GM21367 (cell line): Measurements from ENCODE around the gene AFAP1.

Experiments used
- ATAC-seq: cut with Tn5 transposase; IDR thresholded peaks from one replicate; pipeline ENCODE4 v1.9.1; 2021; ENCODE audit not compliant: unreplicated experiment

AFAP1 gene, protein sequence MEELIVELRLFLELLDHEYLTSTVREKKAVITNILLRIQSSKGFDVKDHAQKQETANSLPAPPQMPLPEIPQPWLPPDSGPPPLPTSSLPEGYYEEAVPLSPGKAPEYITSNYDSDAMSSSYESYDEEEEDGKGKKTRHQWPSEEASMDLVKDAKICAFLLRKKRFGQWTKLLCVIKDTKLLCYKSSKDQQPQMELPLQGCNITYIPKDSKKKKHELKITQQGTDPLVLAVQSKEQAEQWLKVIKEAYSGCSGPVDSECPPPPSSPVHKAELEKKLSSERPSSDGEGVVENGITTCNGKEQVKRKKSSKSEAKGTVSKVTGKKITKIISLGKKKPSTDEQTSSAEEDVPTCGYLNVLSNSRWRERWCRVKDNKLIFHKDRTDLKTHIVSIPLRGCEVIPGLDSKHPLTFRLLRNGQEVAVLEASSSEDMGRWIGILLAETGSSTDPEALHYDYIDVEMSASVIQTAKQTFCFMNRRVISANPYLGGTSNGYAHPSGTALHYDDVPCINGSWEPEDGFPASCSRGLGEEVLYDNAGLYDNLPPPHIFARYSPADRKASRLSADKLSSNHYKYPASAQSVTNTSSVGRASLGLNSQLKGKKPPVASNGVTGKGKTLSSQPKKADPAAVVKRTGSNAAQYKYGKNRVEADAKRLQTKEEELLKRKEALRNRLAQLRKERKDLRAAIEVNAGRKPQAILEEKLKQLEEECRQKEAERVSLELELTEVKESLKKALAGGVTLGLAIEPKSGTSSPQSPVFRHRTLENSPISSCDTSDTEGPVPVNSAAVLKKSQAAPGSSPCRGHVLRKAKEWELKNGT

GRCh38 chr4:7939377-7940108 is at the start of gene AFAP1:
TSS of gene AFAP1 (minus strand) at chr4:7939861. CDS start at chr4:7872078, 67,783 bp downstream.
- peak; percentile 79 for ATAC-seq

DNA sequence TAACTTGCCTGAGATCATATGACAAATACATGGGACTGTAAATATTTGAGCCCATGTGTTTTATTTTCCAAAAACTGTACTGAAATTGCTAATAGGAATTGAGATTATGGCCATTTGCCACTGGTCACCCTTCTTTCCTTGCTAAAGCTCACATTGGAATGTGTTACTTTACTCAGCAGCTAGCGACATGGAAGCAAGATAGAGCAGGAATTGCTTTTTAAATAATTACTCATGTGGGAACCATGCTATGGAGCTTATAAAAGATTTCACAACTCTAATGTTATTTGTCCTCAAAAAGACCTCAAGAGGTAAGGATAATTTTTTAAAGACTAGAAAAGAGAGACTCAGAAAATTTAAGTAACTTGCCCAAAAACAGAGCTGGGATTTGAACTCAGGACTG is 48.8 kb upstream of the AFAP1 start:
- no peak for ATAC-seq

GRCh38 chr4:7987148-7987989 is 47.7 kb upstream of the AFAP1 start:
- no peak for ATAC-seq

DNA sequence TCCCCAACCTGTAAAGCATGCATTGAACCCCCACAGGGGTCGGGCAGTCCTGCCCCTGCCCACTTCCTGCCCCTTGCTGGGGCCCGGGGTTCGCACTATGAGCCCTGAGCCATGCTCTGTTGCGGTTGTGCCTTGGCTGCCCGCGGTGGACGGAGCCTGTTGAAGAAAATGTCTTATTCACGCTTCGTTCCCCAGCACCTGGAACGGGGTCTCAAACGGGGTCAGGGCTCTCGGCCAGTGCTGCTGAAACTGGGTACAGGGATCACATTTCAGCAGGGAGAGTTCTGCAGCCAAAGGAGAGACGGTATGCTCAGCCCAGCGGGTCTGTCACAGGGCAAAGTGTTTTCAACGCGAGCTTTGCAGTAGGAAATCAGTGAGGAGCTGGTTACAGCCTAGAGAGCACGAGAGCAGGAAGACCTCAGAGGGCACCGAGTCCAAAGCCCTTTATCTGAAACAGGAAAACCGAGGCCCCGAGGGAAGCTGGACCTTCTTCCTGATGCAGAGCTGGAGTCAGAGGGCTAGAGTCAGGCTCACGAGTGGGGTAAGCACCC is 46.3 kb upstream of the AFAP1 start:
- ATAC-seq = no peak

GRCh38 chr4:7985072-7985471 is 45.4 kb upstream of the AFAP1 start:
- ATAC-seq = no peak

- ATAC-seq = no peak
These were observed 44.7 kb upstream of the AFAP1 start for GRCh38 chr4:7984286-7984925.

- ATAC-seq = no peak
These were observed 43.6 kb upstream of the AFAP1 start for GRCh38 chr4:7983296-7983695.

DNA sequence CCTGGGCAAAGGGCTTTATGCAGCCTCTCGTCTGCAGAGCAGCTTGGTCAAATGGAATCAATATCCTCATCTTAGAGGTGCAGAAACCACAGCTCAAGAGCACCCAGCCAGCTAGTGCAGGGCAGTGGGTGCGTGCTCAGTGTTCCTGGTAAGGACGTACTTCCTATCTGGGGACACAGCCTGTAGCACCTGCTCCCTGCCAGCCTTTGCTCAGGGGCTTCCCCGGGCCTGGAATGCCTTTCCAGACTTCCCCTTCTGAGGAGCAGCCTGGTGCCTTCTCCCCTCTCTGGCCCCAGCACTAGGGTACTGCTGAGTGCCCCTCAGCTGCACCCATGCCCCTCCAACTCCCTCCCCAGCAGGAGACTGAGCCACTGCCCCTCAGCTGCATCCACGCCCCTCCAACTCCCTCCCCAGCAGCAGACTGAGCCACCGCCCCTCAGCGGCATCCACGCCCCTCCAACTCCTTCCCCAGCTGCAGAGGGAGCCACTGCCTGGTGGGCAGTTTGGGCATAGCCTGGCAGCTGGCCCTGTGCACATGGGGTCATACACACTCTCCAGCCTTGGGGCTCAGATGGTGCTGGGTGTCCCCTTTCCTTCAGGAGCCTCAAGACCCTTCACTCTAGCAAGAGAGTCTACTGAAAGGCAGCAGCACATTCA is 42.2 kb upstream of the AFAP1 start:
- no peak for ATAC-seq

- ATAC-seq = no peak
These were observed 40.4 kb upstream of the AFAP1 start for GRCh38 chr4:7980036-7980435.

DNA sequence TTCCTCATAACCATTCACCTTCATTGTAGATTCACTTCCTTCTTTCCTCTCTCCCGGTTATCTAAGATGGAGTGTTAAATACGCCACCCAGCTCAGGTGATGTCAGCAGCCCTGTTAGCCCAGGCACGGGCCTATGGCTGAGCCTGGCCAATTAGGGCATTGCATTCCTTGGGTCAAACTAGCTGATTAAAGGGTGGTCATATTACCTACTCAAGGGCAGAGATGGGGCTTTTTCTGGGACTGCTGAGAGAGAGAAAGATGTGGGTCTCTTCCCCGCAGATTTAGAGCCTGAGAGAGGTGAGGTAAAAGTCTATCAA is 39.9 kb upstream of the AFAP1 start:
- no peak for ATAC-seq

GRCh38 chr4:7978907-7979651 is 39.4 kb upstream of the AFAP1 start:
- ATAC-seq = no peak

- no peak for ATAC-seq
These were observed 38.8 kb upstream of the AFAP1 start for GRCh38 chr4:7978489-7978888.

DNA sequence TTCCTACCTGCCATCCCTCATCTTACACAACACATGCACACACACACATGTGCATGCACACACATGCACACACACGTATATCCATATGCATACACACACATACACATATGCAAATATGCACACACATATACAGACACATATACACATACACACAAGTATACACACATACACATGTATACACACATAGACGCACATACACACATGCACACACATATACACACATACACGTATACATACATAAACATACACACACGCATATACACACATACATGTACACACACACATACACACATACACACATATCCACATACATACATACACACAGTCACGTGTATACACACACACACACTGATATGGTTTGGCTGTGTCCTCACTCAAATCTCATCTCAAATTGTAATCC is 37.0 kb upstream of the AFAP1 start:
- ATAC-seq = no peak

DNA sequence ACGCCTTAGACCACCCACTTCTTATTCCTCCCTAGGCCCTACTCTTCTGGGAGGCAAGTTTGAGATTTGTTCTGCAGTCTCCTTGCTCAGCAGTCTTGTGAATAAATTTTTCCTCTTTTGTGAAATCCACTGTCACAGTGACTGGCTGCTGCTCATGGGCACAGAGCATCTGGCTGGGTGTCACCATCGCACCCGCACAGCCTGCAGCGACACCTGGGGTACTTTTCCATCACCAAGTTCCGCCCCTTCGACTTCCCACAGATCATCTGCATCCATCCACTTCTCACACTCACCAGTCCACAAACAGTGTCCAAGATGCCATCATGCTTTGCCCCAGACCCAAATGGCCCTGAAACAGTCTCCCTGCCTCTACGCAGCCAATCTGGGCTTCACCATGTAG is 36.4 kb upstream of the AFAP1 start:
- no peak for ATAC-seq

GRCh38 chr4:7974425-7974824 is 34.8 kb upstream of the AFAP1 start:
- ATAC-seq = no peak

DNA sequence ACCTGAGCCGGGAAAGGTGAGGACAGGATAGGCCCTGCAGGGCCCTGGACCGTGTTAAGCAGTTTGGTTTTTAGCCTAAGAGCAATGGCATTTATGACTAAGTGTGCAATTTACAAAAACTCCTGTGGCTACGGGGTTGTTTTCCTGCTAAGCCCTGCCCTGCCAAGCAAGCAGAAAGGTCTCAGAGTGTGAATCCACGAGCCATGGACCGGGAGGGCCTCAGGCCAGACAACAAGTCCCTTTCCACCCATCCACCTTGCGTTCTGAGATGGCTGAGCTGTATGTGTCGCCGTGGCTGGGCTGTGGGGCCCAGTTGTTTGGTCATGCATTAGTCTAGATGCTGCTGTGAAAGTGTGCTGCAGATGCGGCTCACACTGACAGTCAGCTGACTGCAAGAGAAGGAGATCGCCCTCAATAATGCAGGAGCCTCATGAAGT is 33.9 kb upstream of the AFAP1 start:
- ATAC-seq = no peak

DNA sequence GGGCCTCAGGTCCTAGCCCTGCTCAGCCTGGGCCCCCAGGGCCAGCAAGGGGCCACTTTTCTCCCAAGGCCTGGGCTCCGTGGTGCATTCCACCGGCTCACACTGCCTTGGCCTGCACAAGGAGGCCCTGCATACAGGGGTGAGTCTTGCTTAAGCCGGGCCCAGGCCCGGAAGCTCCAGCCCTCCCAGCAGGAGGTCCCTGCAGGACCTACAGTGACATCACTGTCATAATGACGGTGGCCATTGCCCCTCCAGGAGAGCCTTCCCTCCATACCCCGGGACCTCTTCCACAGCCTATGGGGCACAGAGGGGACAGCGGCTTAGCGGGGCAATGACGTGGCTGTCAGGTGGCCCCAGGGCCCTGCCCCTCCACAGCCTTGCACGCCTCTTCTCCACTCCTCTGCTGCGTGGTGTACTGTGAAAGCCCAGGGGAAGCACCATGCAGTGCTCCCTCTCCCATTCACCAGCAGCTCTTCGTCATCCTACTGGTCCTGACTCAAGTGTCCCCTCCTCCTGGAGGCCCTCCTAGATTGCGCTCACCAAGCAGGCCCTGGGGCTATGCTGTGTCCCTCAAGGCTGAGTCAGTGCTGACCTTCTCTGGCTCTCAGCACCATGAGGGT is 32.3 kb upstream of the AFAP1 start:
- ATAC-seq = no peak

DNA sequence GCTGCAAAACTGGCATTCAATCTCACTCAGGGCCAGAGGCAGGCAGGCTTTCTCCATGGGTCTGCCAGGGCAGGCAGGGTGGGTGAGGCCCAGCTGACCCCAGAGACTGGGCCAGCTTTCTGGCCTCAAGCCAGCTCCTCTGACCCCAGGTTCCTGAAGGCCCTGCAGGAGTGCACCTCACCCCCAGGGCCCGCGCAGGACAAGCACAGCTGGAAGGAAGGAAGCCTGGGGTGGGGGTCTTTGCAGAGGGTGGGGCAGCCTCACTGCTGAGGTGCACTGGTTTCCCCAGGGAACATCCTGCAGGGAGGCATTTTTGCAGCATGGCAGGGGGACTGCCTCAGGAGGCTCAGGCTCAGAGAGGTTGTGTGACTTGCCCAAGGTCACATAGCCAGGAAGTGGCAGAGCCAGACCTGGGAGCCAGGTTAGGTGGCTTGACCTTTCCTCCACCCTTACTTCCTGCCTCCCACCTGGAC is 31.5 kb upstream of the AFAP1 start:
- ATAC-seq = no peak
